GM21390 (cell line): Measurements from ENCODE around the gene B3GNT8.
"Not testable (repeated sequence)": the region's sequence is repeated elsewhere in the genome, so short reads cannot be mapped to it uniquely, and the experiment has no call there.

ENCODE experiments used
- ATAC-seq: cut with Tn5 transposase; IDR thresholded peaks from one replicate; pipeline ENCODE4 v1.9.1; 2021; ENCODE audit not compliant: unreplicated experiment

The B3GNT8 gene

DNA sequence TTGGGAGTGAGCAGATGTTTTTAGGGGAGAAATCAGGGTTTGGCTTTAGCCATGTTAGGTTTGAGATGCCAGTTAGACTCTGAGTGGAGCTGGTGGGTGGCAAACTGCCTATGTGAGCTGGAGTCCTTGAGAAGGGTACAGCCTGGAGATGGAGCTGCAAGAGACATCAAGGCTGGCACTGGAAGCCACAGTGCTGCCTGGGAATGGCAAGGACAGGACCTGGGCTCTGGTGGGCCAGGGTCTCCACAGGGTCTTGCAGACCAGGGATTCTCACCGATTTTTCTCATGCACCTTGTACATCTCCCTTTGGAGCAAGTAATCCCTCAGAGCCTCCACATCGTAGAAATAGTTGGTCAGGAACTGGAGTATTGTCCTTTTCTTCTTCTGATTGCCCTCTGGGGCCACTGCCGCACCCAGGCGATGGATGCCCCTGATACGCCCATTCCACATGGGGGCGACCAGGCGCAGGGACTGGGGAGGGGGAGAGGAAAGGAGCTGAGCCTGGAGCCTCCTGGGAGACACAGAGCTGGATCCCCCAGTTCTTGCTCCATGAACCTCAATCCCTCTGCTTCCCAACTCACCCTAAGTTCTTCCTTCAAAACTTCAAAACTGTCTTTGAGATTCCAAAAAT, 10.9 kb upstream of the B3GNT8 start:
- ATAC-seq, result no peak

DNA sequence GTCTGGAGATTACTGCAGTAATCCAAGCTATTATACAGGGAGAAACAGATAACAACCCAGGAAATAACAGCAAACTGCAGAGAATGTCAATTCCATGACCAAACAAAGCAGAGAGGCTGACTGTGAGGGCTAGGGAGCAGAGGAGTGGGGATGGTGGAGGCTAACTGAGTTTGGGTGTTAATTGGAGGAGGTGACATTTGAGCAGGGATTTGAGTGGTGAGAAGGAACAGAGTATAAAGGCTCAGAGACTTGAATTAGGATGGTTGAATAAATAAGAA, 9.4 kb upstream of the B3GNT8 start:
- ATAC-seq, result no peak

DNA sequence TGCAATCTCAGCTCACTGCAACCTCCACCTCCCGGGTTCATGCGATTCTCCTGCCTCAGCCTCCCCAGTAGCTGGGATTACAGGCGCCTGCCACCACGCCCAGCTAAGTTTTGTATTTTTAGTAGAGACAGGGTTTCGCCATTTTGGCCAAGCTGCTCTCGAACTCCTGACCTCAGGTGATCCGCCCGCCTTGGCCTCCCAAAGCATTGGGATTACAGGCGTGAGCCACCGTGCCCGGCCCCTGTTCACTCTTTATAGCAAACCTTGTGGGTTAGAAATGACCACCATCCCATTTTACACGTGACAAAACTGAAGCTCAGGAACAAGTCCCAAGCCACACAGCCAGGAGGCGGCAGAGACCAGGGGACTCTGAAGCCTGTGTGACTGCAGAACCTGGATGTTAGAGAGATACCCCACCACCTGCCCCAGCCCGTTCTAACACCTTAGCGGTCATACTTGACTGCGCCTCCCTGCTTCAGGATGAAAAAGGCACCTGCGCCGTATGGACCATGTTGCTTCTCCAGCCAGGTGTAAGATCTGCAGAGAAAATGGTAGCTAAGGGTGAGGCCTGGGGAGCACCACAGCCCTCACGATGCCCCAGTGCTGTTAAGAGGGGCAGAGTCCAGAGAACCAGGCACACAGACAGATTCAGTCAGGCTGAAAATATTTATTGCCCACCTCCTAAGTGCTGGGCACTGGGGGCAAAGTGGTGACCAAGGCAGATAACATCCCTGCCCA, 8.9 kb upstream of the B3GNT8 start:
- ATAC-seq, result no peak

DNA sequence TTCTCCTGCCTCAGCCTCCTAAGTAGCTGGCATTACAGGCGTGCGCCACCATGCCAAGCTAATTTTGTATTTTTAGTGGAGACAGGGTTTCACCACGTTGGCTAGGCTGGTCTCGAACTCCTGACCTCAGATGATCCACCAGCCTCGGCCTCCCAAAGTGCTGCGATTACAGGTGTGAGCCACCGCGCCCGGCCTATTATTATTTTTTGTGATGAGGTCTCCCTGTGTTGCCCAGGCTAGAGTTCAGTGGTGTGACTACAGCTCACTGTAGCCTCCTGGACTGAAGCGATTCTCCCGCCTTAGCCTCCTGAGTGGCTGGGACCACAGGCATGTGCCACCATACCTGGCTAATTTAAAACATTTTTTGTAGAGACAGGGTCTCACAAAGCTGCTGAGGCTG, 8.2 kb upstream of the B3GNT8 start:
- not testable (repeated sequence) for ATAC-seq

DNA sequence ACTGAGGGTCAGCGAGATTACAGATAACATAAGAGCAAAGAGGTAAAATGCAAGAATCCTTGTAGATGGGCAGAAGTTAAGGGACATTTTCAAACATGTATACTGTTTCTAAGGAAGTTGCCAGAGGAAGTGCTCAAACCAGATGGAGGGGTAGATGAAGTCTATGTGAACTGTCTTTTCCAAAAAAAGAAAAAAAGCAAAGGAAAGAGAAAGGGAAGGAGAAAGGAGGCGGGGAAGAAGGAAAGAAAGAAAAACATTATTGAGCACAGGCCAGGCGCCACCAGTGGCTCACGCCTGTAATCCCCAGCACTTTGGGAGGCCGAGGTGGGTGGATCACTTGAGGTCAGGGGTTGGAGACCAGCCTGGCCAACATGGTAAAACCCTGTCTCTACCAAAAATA, 7.3 kb upstream of the B3GNT8 start:
- no peak for ATAC-seq

DNA sequence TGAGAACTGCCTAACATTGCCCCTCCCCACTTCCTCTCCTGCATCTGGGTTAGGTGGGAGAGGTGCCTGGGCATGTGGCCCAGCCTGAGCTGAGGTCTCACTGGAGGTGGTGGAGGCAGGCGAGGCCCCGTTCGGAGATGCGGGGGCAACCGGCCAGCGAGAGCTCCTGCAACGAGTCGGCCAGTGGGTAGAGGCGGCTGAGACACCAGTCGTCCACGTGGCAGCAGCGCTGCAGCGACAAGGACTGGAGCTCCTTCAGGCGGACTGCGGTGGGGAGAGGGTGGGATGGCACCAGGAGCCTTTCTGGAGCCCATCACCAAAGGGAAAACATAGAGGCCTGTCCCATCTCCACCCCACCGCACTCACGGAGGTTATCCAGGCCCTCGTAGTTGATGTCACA, 6.0 kb upstream of the B3GNT8 start:
- ATAC-seq, result no peak

DNA sequence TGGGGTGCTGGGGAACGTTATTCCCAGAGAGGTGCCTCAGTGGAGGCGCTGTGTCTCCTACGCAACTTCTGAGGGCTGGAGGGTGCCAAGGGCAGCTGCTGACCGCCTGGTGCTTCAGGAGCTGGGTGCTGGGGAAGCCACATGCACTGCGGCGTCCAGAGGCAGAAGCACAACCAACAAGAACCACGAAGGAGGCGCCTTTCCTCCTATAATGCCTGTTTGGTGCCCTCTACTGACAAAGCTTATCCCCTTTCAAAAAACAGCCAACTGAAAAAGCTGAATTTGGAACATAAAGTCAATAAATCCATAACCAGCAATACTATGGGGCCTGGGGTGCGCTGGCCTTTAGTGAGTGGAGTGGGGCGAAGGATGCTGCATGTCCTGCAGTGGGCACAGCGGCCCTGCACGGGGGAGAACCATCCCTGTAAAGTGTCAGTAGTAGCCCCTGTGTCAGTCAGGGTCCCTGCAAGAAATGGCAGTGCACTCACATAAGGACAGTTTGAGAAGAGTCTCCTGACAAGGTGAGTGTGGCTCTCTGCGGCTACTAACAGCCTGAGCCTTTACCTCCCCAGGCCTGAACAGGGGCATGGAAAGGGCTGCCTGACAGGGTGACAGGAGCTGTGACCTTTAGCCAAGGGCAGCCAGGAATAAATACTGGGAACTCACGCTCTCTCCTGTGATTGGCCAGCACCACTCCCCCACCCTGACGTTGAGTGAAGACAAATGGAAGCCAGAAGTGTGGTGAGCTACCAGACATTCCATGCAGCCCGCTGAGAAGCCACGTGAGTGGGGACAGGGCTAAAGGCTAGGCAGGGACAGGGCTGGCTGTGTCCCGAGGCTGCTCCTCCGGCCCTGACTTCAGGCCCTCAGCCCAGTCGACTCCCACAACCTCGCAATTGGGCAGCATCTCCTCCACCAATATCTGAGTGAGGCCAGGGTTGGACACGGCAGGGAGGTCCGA, 4.5 kb upstream of the B3GNT8 start:
- no peak for ATAC-seq

DNA sequence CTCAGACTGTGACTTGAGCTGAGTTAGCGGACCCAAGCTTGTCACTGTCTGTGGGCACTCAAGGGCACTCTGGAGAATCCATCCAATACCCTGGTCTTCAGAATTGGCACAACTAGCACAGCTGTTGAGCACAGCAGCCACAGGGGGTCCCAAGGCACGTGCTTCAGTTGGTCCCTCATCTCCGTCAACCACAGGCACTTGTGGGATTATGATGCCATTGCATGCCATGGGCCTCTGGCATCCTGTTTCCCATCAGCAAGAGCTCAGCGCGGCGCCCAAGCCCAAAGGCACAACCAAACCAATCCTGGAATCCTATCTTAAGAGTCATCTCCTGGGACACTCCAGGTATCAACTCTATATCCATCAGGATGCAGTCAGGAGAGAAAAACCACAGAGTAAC, 3.7 kb upstream of the B3GNT8 start:
- ATAC-seq, result no peak

DNA sequence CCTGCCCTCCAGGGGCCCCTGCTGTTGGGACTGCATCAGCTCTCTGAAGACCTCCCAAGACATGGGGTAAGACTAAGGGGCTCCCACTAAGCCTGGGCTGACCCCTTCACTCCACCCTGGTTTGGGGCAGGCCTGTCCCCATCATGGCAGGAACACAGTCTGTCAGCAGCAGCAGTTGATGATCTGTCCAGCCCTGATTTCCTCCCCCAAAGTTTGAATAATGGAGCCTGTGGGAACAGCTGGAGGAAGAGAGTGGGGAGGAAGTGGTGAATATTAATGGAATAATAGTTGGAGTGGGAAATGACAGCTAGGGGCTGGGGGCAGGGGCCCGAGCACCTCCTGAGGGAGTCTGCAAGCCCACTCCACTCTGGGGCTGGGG, 1.3 kb upstream of the B3GNT8 start:
- no peak for ATAC-seq

DNA sequence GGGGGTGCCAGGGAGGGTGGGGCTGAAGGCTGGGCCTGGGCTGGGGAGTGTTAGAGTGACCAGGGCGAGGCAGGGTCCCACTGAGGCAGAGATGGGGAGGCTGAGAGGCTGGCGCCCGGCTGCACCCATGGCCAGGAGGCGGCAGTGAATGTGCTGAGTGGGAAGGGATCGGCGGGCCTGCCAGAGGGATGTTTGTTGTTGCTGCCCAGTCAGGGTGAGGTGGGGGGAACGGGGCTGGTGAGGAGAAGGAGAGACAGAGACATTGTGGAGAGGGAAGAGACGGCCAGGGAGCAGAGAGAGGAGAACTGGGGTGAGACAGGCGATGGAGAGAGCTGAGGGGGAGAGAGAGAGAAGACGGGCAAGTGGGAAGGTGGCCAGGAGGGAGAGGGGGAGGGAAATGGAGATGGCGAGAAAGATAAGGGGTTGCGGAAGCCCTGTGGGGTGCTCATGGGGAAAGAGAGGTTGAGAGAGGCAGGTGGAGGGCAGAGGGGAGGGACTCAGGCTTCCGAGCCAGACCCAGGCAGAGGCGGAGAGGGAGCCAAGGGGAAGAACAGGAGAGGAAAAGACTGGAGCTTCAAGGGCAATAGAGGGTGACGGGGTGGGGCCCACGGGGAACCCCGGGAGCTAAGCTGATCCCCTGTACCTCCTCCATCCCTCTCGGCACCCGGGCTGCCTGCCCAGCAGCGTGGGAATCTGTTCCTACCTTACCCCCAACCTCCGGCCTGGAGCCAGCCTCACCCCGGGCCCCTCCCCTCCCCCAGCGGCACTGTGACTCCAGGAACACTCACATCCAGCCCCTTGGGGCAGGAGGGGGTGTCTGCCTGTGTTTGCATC, 690 bp upstream of the B3GNT8 start:
- ATAC-seq, result no peak

DNA sequence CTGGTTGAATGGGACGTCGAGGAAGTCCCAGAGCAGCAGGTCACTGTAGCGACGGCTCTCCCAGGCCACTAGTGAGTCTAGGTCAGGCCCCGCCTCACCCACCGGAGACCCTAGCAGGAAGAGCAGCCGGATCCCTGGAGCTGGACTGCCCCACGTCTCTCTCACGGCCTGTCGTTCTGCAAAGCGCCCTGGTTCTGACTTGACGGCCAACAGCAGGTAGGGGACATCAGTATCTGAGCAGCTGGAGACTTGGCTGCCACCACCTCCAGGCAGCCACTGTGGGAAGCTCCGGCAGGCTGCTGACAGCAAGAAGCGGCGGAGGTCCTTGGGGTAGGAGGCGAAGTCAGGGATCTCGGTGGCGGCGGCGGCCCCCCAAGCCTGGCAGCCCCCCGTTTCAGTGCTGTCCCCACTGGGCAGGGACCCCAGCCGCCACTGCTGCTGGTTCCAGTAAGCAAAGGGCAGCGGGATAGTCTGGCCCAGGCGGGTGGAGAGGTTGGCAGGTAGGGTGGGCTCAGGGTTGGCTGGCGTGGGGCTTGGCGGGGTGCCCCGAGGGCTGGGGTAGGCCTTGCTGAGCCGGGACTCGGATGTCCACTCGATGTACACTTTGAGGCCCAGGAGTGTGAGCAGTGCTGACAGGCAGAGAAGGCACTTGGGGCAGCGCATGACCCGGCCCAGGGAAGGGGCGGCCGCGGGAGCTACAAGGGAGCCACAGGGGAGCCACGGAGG, 895 bp downstream of the B3GNT8 start:
- ATAC-seq, result no peak

DNA sequence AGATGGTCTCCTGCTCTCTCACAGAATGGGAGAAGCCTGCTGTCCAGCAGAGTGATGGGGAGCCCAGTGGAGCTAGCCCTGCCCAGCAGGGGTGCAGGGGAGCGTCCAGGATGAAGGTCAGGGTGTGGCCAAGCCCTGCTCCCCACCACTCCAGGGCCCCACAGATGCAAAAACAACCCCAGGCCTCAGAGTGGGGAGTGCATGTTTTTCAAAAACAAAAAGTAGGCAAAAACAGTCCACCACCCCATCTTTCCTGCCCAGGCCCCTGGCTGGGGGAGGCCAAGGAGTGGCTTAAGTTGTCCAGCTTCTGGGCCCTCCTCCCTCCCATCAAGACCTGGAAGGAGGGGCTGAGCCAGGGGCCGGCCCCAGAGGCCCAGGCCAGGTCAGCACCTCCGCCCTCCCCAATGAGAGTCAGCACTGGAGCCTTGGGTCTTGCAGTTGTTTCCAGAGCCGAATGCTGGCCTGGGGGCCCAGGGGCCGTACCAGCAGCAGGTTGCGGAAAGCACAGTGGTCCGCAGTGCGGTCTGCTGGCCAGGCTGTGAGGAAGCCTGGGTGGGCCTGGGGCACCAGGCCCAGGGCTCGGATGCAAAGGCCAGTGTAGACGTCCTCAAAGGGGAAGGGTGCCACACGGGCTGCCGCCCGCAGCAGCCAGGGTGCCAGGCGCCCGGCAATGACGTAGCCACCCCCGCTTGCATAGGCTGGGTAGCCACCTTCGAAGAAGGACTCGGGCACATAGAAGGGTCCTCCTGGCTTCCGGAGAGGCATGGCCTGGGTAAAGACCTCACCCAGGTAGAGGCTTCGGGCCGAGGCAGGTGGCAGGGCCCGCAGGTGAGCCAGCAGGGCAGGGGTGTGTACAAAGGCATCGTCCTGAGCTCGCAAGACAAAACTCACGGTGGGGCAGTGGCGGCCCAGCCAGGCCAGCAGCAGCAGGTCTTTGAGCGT, 1.7 kb downstream of the B3GNT8 start:
- ATAC-seq, result no peak

DNA sequence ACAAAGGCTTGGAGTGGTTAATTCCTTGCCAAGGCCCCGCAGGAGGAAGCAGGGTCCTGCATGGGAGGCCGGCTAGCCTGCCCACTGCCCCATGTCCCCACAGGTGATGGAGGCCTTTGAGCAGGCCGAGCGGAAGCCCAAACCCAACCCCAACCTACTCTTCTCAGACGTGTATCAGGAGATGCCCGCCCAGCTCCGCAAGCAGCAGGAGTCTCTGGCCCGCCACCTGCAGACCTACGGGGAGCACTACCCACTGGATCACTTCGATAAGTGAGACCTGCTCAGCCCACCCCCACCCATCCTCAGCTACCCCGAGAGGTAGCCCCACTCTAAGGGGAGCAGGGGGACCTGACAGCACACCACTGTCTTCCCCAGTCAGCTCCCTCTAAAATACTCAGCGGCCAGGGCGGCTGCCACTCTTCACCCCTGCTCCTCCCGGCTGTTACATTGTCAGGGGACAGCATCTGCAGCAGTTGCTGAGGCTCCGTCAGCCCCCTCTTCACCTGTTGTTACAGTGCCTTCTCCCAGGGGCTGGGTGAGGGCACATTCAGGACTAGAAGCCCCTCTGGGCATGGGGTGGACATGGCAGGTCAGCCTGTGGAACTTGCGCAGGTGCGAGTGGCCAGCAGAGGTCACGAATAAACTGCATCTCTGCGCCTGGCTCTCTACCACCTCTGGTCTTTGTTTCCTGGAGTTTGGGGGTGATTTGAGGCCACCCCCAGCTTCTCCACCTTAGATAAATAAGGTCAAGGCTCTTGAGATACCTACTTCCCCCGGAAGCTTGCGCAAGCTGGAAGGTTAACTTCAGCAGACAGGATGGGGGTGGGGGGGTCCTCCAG, 2.6 kb downstream of the B3GNT8 start:
- no peak for ATAC-seq

DNA sequence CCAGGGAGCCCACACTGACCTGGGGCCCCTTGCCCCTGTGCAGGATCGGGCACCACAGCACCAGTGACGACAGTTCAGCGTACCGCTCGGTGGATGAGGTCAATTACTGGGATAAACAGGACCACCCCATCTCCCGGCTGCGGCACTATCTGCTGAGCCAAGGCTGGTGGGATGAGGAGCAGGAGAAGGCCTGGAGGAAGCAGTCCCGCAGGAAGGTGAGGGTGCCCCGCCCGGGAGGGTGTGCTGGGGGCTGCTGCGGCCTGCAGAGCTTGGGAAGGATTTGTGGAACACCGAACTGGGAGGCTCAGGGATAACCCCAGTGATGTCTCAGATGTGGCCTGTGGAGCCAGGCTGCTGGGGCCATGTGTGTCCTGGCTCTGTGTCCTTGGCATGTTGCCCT, 4.2 kb downstream of the B3GNT8 start:
- no peak for ATAC-seq

DNA sequence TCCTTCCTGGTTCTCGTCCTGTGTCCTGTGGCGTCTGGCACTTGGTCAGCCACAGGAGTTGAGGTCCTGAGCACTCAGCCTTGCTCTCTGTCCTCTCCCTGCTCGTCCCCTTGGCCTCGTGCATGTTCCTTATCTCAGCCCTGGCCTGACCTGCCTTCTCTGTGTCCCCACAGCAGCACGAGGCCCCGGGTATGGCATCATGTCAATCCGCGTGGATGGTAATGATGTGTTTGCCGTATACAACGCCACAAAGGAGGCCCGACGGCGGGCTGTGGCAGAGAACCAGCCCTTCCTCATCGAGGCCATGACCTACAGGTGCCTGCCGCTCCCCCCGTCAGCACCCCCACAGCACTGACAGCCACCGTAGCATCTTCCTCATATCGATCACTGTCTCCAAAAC, 4.7 kb downstream of the B3GNT8 start:
- ATAC-seq, result no peak

DNA sequence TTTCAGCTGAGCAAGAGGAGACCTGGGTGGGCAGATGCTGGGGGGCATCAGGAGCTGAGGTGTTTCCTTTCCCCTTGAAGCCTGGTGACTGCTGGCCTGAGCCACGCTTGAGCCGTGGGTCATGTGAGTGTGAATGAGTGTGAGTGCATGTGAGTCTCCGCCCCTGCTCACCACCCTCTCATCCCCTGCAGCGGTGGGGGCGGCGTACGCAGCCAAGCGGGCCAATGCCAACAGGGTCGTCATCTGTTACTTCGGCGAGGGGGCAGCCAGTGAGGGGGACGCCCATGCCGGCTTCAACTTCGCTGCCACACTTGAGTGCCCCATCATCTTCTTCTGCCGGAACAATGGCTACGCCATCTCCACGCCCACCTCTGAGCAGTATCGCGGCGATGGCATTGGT, 5.2 kb downstream of the B3GNT8 start:
- no peak for ATAC-seq

DNA sequence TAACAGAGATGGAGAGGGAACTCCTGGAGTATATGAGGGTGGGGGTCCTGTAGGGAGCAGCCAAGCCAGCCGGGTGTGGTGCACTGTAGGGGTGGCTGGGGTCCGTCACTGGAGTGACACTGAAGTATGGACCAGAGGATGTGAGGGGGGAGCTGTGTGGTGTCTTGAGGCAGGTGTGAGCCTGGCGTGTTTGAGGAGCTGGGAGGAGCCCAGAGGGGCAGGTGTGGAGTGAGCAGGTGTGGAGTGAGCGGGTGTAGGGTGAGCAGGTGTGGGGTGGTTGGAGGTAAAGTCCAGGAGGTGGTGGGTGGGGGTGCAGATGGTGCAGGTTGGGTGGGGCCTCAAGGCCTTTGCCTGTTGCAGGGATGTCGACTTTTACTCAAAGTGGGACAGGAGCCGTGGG, 5.9 kb downstream of the B3GNT8 start:
- no peak for ATAC-seq

DNA sequence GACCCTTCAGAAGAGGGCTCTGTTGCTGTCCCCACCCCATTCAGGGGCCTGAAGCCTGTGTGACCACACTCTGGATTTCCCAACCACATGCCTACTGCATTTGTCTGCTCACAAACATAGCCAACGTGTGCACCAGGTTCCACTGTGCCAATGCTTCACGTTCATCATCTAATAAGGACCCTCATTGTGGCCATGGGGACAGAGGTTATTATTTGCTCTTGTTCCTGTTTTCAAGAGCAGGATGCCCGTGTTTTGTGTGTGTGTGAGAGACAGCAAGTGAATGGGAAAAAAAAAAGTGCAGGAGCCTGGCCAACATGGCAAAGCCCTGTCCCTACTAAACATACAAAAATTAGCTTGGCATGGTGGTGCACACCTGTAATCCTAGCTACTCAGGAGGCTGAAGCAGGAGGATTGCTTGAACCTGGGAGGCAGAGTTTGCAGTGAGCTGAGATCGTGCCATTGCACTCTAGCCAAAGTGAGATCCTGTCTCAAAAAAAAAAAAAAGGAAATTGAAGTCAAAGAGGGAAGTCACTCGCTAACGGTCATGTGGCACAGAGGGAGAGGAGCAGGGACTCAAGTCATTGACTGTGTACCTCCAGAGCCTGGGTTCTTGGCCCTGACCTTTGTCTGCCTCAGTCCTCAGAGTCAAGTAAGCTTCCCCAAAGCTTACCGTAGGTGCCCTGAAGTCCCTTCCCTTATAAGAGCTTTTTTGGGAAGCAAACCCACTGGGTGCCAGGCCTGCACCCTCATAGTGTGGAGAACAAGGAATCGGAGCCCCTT, 6.9 kb downstream of the B3GNT8 start:
- ATAC-seq, result no peak
